HepG2 (cell line): ENCODE measurements around the gene MBLAC1. TPM values are rescaled to one million over a fixed set of nuclear protein-coding genes. Genes with fewer than 3 reads are reported as not detected.

Source experiments
- ATF7-NPFF ChIP-seq: sonication (generic); formaldehyde crosslinking; IDR thresholded peaks from 2 replicates; pipeline ENCODE4 v1.8.1; 2023; ENCODE audit warnings: mild to moderate bottlenecking, low read depth, missing genetic modification reagents, moderate library complexity
- ATRX ChIP-seq: sonication (generic); formaldehyde crosslinking; IDR thresholded peaks from 2 replicates; pipeline ENCODE4 v1.4.0; 2020; ENCODE audit warnings: missing genetic modification reagents, borderline replicate concordance
- EEA1 ChIP-seq: sonication (generic); formaldehyde crosslinking; IDR thresholded peaks from 2 replicates; pipeline ENCODE4 v1.5.1; 2020; ENCODE audit warnings: mild to moderate bottlenecking, missing genetic modification reagents, borderline replicate concordance
- HMGXB4 ChIP-seq, 2 experiments: sonication (generic) in 1 of 2; formaldehyde crosslinking in 1 of 2; IDR thresholded peaks; 2 replicates each; pipeline versions ENCODE4 v1.4.0 to v1.6.1; 2018 to 2020; ENCODE audit warnings: missing genetic modification reagents in 2 of 2, borderline replicate concordance in 1 of 2, low read depth in 1 of 2, mild to moderate bottlenecking in 1 of 2, missing biosample characterization in 1 of 2
- LCORL ChIP-seq, 2 experiments: fragments of 450-650 bp in 1 of 2; sonication (generic) in 1 of 2; formaldehyde crosslinking in 1 of 2; IDR thresholded peaks; 2 replicates each; pipeline versions ENCODE4 v1.5.0 to v1.6.1; 2017 to 2020; ENCODE audit warnings: antibody characterized with exemption in 1 of 2, missing genetic modification reagents in 1 of 2
- MIER3 ChIP-seq: IDR thresholded peaks from 2 replicates; pipeline ENCODE4 v1.6.1; 2016; ENCODE audit warnings: missing compliant biosample characterization, borderline replicate concordance
- MYNN ChIP-seq: sonication (generic); formaldehyde crosslinking; IDR thresholded peaks from 2 replicates; pipeline ENCODE4 v1.4.0; 2020; ENCODE audit warnings: mild to moderate bottlenecking, low read depth, missing genetic modification reagents
- PAX8 ChIP-seq: sonication (generic); formaldehyde crosslinking; IDR thresholded peaks from 2 replicates; pipeline ENCODE4 v1.8.0; 2022; ENCODE audit warnings: mild to moderate bottlenecking, missing genetic modification reagents, borderline replicate concordance
- SMAD9 ChIP-seq: sonication (generic); formaldehyde crosslinking; IDR thresholded peaks from 2 replicates; pipeline ENCODE4 v1.5.1; 2020; ENCODE audit warnings: mild to moderate bottlenecking, missing genetic modification reagents
- SYNCRIP ChIP-seq: fragments of 200-400 bp; formaldehyde crosslinking; IDR thresholded peaks from 2 replicates; pipeline ENCODE4 v1.6.1; 2018; ENCODE audit warnings: mild to moderate bottlenecking, low read depth, low read length; ENCODE audit not compliant: insufficient read depth
- THYN1 ChIP-seq: sonication (generic); formaldehyde crosslinking; IDR thresholded peaks from 2 replicates; pipeline ENCODE4 v1.8.1; 2023; ENCODE audit warnings: low read depth, mild to moderate bottlenecking, moderate library complexity, missing genetic modification reagents, borderline replicate concordance
- ZBTB7B ChIP-seq: sonication (generic); formaldehyde crosslinking; IDR thresholded peaks from 2 replicates; pipeline ENCODE4 v1.4.0; 2020; ENCODE audit warnings: missing genetic modification reagents
- ZNF530 ChIP-seq: sonication (generic); formaldehyde crosslinking; IDR thresholded peaks from 2 replicates; pipeline ENCODE4 v1.5.0; 2020; ENCODE audit warnings: low read depth, mild to moderate bottlenecking, missing genetic modification reagents
- ZNF543 ChIP-seq: sonication (generic); formaldehyde crosslinking; IDR thresholded peaks from 2 replicates; pipeline ENCODE4 v1.4.0; 2020; ENCODE audit warnings: mild to moderate bottlenecking, missing genetic modification reagents
- ZNF574 ChIP-seq: sonication (generic); formaldehyde crosslinking; IDR thresholded peaks from 2 replicates; pipeline ENCODE4 v1.4.0; 2020; ENCODE audit warnings: missing genetic modification reagents
- ZNF614 ChIP-seq: IDR thresholded peaks from 2 replicates; pipeline ENCODE4 v1.6.1; 2018; ENCODE audit warnings: missing biosample characterization, missing genetic modification reagents, inconsistent platforms, borderline replicate concordance
- ZNF737 ChIP-seq: sonication (generic); formaldehyde crosslinking; IDR thresholded peaks from 2 replicates; pipeline ENCODE4 v1.5.0; 2020; ENCODE audit warnings: missing genetic modification reagents, mild to moderate bottlenecking, borderline replicate concordance
- ZNF761 ChIP-seq: sonication (generic); formaldehyde crosslinking; conservative IDR thresholded peaks from 2 replicates; pipeline ENCODE4 v1.4.0; 2020; ENCODE audit warnings: mild to moderate bottlenecking, missing genetic modification reagents
- polyA plus RNA-seq, 8 experiments: library from polyadenylated mRNA; depleted of rRNA in 3 of 8; stranded (reverse) in 7 of 8; unstranded in 1 of 8; fragments of >200 nt; fragmentation: Illumina TruSeq in 4 of 8; extraction: Trizol in 4 of 8; gene quantifications; 2 replicates each; pipeline versions ENCODE4 v1.2.1 to v1.2.3, GENCODE V29; 2011 to 2016; ENCODE audit warnings: low read depth in 4 of 8, missing spikeins in 1 of 8, mixed read lengths in 1 of 8; ENCODE audit not compliant: insufficient read depth in 1 of 8
- total RNA-seq, 5 experiments: library from RNA; depleted of rRNA; stranded (reverse); fragments of >200 nt; fragmentation: Illumina TruSeq; extraction: Trizol; gene quantifications; 2 replicates each; pipeline ENCODE4 v1.2.3, GENCODE V29; 2016; ENCODE audit warnings: low read depth in 1 of 5
- TF ChIP-seq, protein P1 (sequence below), 2 experiments: sonication (generic) in 1 of 2; formaldehyde crosslinking in 1 of 2; IDR thresholded peaks; 2 replicates each; pipeline versions ENCODE4 v1.5.1 to v1.6.1; 2011 to 2020; ENCODE audit warnings: borderline replicate concordance in 1 of 2, low read depth in 1 of 2, low read length in 1 of 2, mild to moderate bottlenecking in 1 of 2, missing genetic modification reagents in 1 of 2, moderate library complexity in 1 of 2
- TF ChIP-seq, protein P2 (sequence below): sonication (generic); formaldehyde crosslinking; IDR thresholded peaks from 2 replicates; pipeline ENCODE4 v1.5.1; 2020; ENCODE audit warnings: missing genetic modification reagents, mild to moderate bottlenecking, borderline replicate concordance

MBLAC1 gene
- total and polyA plus RNA-seq, 2 of the 13 experiments (the other 11 are each of a cell fraction or from before 2014, with no cell fraction given): 0.79 to 2.1 TPM

DNA sequence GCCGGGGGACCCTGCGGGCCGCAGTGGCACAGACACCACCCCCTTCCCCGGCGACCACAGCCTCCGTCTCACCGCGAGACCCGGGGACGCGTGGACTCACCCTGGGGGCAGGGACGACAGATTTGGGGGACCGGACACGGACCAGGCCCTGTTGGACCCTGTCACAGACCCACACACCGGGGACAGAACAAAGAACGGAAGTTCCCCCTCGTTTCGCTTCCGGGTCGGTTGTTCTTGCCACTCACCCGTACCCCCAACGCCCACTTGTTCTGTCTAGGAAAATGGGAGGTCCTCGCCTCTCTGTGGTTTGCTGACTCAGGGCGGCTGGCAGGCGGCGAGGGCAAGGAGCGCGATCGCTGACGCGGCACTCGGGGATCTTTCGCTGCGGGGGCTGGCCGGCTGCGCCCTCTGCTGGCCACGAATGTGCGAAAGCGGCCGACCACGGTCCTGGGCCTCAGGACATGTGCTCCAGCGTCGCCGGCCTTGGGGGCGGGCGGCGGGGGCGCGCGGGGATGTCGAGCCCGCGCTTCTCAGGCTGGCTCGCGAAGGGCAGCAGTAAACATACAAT is 45.1 kb upstream of the MBLAC1 start, which contains the start of gene ZNF3 (continued):
- TF ChIP-seq, protein P1, sequence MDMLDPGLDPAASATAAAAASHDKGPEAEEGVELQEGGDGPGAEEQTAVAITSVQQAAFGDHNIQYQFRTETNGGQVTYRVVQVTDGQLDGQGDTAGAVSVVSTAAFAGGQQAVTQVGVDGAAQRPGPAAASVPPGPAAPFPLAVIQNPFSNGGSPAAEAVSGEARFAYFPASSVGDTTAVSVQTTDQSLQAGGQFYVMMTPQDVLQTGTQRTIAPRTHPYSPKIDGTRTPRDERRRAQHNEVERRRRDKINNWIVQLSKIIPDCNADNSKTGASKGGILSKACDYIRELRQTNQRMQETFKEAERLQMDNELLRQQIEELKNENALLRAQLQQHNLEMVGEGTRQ (IDR thresholded peaks at IDR 0.05; ENCODE audit: low read depth, low read length): no peak
- TF ChIP-seq, protein P1 (CRISPR knock-in tag; IDR thresholded peaks at IDR 0.05; ENCODE audit: borderline replicate concordance): peak; percentile 41; the same call in 1 of the 2 replicates
- TF ChIP-seq PAX8 (CRISPR knock-in tag): no peak
- TF ChIP-seq EEA1 (CRISPR knock-in tag): no peak
- no peak for TF ChIP-seq LCORL (IDR thresholded peaks at IDR 0.05)
- peak; percentile 88 for TF ChIP-seq LCORL (CRISPR knock-in tag; IDR thresholded peaks at IDR 0.05)
- no peak for TF ChIP-seq SYNCRIP
- TF ChIP-seq MYNN (CRISPR knock-in tag): no peak; the same call in 1 of the 2 replicates
- TF ChIP-seq ATRX (CRISPR knock-in tag): no peak; the same call in 1 of the 2 replicates
- TF ChIP-seq, protein P2, sequence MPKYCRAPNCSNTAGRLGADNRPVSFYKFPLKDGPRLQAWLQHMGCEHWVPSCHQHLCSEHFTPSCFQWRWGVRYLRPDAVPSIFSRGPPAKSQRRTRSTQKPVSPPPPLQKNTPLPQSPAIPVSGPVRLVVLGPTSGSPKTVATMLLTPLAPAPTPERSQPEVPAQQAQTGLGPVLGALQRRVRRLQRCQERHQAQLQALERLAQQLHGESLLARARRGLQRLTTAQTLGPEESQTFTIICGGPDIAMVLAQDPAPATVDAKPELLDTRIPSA (CRISPR knock-in tag): no peak
- no peak for TF ChIP-seq ZNF737 (CRISPR knock-in tag)
- TF ChIP-seq ZNF574 (CRISPR knock-in tag): peak; percentile 99
- TF ChIP-seq SMAD9 (CRISPR knock-in tag): no peak
- TF ChIP-seq THYN1 (CRISPR knock-in tag): 0 out of 2 replicates have a peak, but pooled peaks have one; percentile 85
- peak; percentile 85 for TF ChIP-seq ATF7-NPFF (CRISPR knock-in tag)
- peak; percentile 78; the same call in 1 of the 2 replicates for TF ChIP-seq ZNF543
- TF ChIP-seq ZNF761 (CRISPR knock-in tag): no peak
- peak; percentile 96 for TF ChIP-seq ZBTB7B (CRISPR knock-in tag)
- peak; percentile 96 for TF ChIP-seq ZNF614 (CRISPR knock-in tag)
- no peak for TF ChIP-seq ZNF530 (CRISPR knock-in tag)
- TF ChIP-seq MIER3 (CRISPR knock-in tag): peak; percentile 93
- TF ChIP-seq HMGXB4 (CRISPR knock-in tag; IDR thresholded peaks at IDR 0.05; ENCODE audit: borderline replicate concordance in 1 of 2, low read depth in 1 of 2): peak; percentile 88 to 95
